GM21619 (cell line): ENCODE data around the gene SRSF6.
"Not testable (repeated sequence)": the region's sequence is repeated elsewhere in the genome, so short reads cannot be mapped to it uniquely, and the experiment has no call there.

Source experiments
- ATAC-seq: cut with Tn5 transposase; IDR thresholded peaks from one replicate; pipeline ENCODE4 v1.9.1; 2021; ENCODE audit not compliant: unreplicated experiment

Gene SRSF6

GRCh38 chr20:43473381-43473704 is 15.6 kb downstream of the SRSF6 start:
- ATAC-seq = no peak

- no peak for ATAC-seq
Observed at GRCh38 chr20:43477193-43477592, 19.5 kb downstream of the SRSF6 start.

- ATAC-seq = no peak
Observed at GRCh38 chr20:43477619-43478018, 19.9 kb downstream of the SRSF6 start.

GRCh38 chr20:43490038-43490437 is 32.3 kb downstream of the SRSF6 start:
- ATAC-seq = no peak

- ATAC-seq = peak; percentile 90
Observed at GRCh38 chr20:43492101-43492500, 34.4 kb downstream of the SRSF6 start.

- no peak for ATAC-seq
Observed at GRCh38 chr20:43495388-43495787, 37.7 kb downstream of the SRSF6 start.

- ATAC-seq = not testable (repeated sequence)
Observed at GRCh38 chr20:43502021-43502420, 44.3 kb downstream of the SRSF6 start.

GRCh38 chr20:43506238-43506637 is 48.5 kb downstream of the SRSF6 start:
- ATAC-seq = no peak

GRCh38 chr20:43507150-43508080 is 49.7 kb downstream of the SRSF6 start, which contains the start of gene L3MBTL1:
L3MBTL1 (plus strand) TSS chr20:43507697; CDS start chr20:43513504, 5,807 bp downstream.
- no peak for ATAC-seq

- ATAC-seq = no peak
Observed at GRCh38 chr20:43508106-43508505, 50.4 kb downstream of the SRSF6 start.

- ATAC-seq = no peak
Observed at GRCh38 chr20:43508604-43509040, 50.9 kb downstream of the SRSF6 start.

- ATAC-seq = no peak
Observed at GRCh38 chr20:43511879-43512278, 54.2 kb downstream of the SRSF6 start.

- peak; percentile 1 for ATAC-seq
Observed at GRCh38 chr20:43513372-43513930, 55.8 kb downstream of the SRSF6 start.
